Brain microvascular endothelial cell (primary cell): Measurements from ENCODE around the gene CRACR2A.

Experiments
- DNase-seq: peaks from one replicate; pipeline ENCODE4 v3.0.0-alpha.2; 2020
- H3K27ac ChIP-seq: fragments of 250-450 bp; sonication (Bioruptor Pico); 2 replicates; pipeline ENCODE4 v1.5.1; 2020; ENCODE audit warnings: mild to moderate bottlenecking, moderate library complexity
- H3K27me3 ChIP-seq: fragments of 250-450 bp; sonication (Bioruptor Pico); replicated peaks from 2 replicates; pipeline ENCODE4 v1.5.1; 2020; ENCODE audit warnings: mild to moderate bottlenecking
- H3K36me3 ChIP-seq: fragments of 250-450 bp; sonication (Bioruptor Pico); replicated peaks from 2 replicates; pipeline ENCODE4 v1.5.1; 2020; ENCODE audit warnings: mild to moderate bottlenecking
- H3K4me3 ChIP-seq: 2 replicates; pipeline ENCODE4 v1.5.1; 2011; ENCODE audit warnings: low read depth, mild to moderate bottlenecking, control low read depth, low read length, moderate library complexity
- in situ Hi-C: cut with HindIII; loops from 2 replicates; pipeline ENCODE4 v1.10.0; 2017; ENCODE audit warnings: low sequenced_read_pairs, low pct_ligation_motif_present
- TF ChIP-seq, protein P1 (sequence below): IDR thresholded peaks from 2 replicates; pipeline ENCODE4 v1.5.1; 2011; ENCODE audit warnings: low read depth, mild to moderate bottlenecking, moderate library complexity, low read length, control low read depth, inconsistent platforms; ENCODE audit errors: missing control alignments

CRACR2A gene

DNA sequence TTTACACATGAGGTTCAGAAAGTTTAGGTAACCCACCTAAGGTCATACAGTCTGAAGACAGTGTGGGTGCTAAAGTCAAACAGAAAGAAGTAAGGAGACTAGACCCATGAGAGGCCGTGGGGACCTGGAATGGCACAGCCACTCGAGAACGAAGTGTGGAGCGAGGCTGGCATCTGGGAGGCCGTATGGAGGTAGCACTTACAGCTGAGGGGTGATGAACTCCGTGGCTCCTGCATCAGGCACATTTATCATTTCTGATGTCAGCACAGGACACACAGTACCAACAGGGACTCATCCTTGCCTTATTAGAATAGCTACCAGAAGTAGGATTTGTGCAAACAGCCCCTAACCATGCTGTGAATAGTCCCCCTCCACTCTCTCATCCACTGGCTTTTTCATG lies 30.5 kb downstream of the CRACR2A start:
- no peak for DNase-seq
- no peak overlapping the region for H3K27ac ChIP-seq
- TF ChIP-seq, protein P1, sequence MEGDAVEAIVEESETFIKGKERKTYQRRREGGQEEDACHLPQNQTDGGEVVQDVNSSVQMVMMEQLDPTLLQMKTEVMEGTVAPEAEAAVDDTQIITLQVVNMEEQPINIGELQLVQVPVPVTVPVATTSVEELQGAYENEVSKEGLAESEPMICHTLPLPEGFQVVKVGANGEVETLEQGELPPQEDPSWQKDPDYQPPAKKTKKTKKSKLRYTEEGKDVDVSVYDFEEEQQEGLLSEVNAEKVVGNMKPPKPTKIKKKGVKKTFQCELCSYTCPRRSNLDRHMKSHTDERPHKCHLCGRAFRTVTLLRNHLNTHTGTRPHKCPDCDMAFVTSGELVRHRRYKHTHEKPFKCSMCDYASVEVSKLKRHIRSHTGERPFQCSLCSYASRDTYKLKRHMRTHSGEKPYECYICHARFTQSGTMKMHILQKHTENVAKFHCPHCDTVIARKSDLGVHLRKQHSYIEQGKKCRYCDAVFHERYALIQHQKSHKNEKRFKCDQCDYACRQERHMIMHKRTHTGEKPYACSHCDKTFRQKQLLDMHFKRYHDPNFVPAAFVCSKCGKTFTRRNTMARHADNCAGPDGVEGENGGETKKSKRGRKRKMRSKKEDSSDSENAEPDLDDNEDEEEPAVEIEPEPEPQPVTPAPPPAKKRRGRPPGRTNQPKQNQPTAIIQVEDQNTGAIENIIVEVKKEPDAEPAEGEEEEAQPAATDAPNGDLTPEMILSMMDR: no peak

DNA sequence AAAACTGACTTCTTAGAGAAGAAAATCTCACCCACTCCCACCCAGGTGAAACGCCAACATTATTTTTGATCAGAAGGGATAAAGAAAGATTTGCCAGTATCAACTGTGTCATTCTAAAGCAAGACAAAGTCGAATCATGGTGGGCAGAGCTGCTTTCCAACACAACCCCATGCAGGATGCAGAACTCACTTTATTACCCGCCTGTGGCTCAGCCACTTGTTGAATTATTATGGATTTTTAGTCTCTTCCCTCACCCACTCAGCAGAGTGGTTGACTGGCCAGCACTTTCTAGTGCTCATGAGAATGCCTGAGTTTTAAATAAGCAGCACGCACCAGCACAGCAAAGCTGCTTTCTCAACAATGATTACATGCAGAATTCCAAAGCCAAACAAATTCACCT lies 32.1 kb downstream of the CRACR2A start:
- DNase-seq: no peak
- H3K36me3 ChIP-seq: no peaks in the 10 kb centered on the region
- no peak overlapping the region for H3K27ac ChIP-seq
- no peaks in the 10 kb centered on the region for H3K27me3 ChIP-seq
- in situ Hi-C loops: no loop called here
- TF ChIP-seq, protein P1: no peak
- no peak overlapping the region for H3K4me3 ChIP-seq

More for the DNA sequence above, 30.5 kb downstream of the CRACR2A start:
- Histone ChIP-seq H3K36me3 (no peaks in the 10 kb centered on the region), H3K27me3 (no peaks in the 10 kb centered on the region), H3K4me3 (no peak overlapping the region)
- in situ Hi-C loops: no loop called here

DNA sequence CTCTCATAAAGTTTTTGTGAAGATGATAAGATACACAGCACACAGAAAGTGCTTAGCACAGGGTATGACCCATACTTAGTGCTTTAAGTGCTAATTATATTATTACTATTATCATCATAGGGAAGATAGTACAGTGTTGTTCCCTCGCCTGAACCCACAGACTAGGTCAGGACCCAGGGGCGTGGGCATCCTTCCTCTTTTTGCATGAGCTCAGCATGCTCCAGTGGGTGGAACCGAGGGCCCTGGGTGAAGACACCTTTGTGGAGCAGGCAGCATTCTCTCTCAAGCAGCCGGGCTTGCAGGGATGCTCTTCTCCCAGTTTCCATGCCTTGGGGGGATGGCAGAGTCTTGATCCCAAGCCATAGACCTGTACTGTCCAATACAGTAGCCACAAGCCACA lies 34.8 kb downstream of the CRACR2A start:
- no peak for DNase-seq
- H3K4me3 ChIP-seq: no peak overlapping the region
- TF ChIP-seq, protein P1: no peak
- no peak overlapping the region for H3K27ac ChIP-seq
- H3K27me3 ChIP-seq: no peaks in the 10 kb centered on the region
- in situ Hi-C loops: no loop called here
- H3K36me3 ChIP-seq: no peaks in the 10 kb centered on the region

DNA sequence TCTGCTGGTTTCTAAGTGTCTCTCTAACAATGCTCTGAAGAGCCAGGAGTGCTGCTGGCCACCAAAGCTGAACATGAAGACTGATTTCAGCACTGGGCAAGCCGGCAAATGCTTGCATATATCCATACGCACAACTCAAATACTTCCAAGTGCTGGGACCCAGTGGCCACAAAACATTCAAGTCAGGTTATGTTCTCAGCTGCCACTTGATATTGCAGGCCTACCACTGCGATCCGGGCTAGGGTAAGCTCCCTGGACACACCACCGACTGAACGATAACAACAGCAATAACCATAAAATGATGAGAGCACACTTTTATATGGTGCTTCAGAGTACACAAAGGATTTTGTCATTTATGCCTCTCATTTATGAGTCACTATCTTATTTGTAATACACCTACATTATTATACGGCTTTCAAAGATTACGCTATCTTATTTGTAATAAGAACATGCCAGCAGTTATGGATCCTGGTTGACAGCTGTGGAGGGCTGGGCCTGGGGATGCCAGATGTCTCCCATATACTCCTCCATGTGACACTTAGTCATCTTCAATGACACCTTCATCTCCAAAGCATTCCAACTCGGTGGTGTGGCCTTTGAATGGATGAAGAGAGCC lies 35.5 kb downstream of the CRACR2A start:
- no peak for DNase-seq
- Histone ChIP-seq H3K36me3 (no peaks in the 10 kb centered on the region), H3K27ac (no peak overlapping the region), H3K4me3 (no peak overlapping the region), H3K27me3 (no peaks in the 10 kb centered on the region)
- in situ Hi-C loops: no loop called here
- TF ChIP-seq, protein P1: no peak

DNA sequence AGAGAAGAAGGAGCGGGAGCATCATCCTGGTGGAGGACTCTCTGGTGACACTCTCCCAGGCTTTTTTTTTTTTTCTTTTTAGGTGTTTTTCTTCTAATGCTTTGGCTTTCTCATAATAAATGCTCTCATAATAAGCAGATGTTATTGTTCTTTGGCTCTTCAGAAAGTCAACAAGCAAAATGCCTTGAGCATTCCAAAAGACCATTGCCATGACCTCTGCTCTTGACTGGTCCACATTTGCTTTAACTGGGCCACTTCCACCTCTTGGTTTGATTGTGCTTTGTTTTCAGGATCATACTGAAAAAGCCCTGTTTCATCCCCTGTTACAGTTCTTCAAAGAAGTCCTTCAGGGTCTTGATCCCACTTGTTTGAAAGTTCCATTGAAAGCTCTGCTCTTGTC lies 36.9 kb downstream of the CRACR2A start:
- Histone ChIP-seq H3K27me3 (no peaks in the 10 kb centered on the region), H3K4me3 (no peak overlapping the region), H3K27ac (no peak overlapping the region), H3K36me3 (no peaks in the 10 kb centered on the region)
- no peak for DNase-seq
- TF ChIP-seq, protein P1: no peak
- in situ Hi-C loops: no loop called here

DNA sequence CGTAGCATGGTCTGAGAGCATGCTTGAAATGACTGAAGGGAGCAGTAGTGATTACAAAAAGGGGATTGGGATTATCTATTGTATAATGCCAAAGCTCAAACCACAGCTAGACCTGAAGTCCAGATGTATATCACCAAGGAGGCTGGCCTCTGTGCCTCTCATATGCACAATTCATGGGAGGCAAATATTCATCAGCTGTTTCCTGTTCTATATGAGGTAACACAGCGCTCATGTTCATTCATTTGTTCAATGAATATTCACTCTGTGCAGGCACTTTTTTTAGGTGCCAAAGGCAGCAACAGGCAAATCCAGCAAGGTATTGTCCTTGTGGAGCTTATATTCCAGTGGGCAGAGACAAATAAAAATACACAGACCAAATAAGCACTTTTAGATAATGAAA lies 39.0 kb downstream of the CRACR2A start:
- TF ChIP-seq, protein P1: no peak
- Histone ChIP-seq H3K27me3 (no peaks in the 10 kb centered on the region), H3K27ac (no peak overlapping the region), H3K4me3 (no peak overlapping the region), H3K36me3 (no peaks in the 10 kb centered on the region)
- in situ Hi-C loops: no loop called here
- no peak for DNase-seq
